SK-N-SH treated with all-trans-retinoic acid at 6 μM for 48 hours (cell line): Measurements from ENCODE around the gene SERINC1.

Experiments
- ARNTL ChIP-seq: fragments of 450-650 bp; formaldehyde crosslinking; IDR thresholded peaks from 2 replicates; pipeline ENCODE4 v1.5.0; 2020; ENCODE audit warnings: low read depth, mild to moderate bottlenecking, moderate library complexity, borderline replicate concordance
- CSRNP3 ChIP-seq: fragments of 250-450 bp; sonication (Bioruptor Pico); IDR thresholded peaks from 2 replicates; pipeline ENCODE4 v1.5.1; 2021; ENCODE audit warnings: mild to moderate bottlenecking, moderate library complexity
- GLIS3 ChIP-seq: fragments of 250-450 bp; sonication (Bioruptor Pico); IDR thresholded peaks from 2 replicates; pipeline ENCODE4 v1.5.0; 2020; ENCODE audit warnings: mild to moderate bottlenecking, moderate library complexity
- PPARA ChIP-seq: fragments of 250-450 bp; sonication (Bioruptor Pico); IDR thresholded peaks from 2 replicates; pipeline ENCODE4 v1.5.0; 2020; ENCODE audit warnings: mild to moderate bottlenecking, borderline replicate concordance
- ZNF8 ChIP-seq: fragments of 450-650 bp; formaldehyde crosslinking; IDR thresholded peaks from 2 replicates; pipeline ENCODE4 v1.5.0; 2020; ENCODE audit warnings: mild to moderate bottlenecking, moderate library complexity

GRCh38 chr6:122472022-122472340 lies 374 bp upstream of the SERINC1 start:
- TF ChIP-seq CSRNP3 (CRISPR knock-in tag) (no peak), PPARA (CRISPR knock-in tag) (no peak), ARNTL (CRISPR knock-in tag) (no peak), GLIS3 (CRISPR knock-in tag) (no peak), ZNF8 (CRISPR knock-in tag) (no peak)
